HG03060 (cell line): ENCODE data around the gene PRPSAP2.
"Not testable (repeated sequence)": the region's sequence is repeated elsewhere in the genome, so short reads cannot be mapped to it uniquely, and the experiment has no call there.

Experiments used
- ATAC-seq: cut with Tn5 transposase; IDR thresholded peaks from one replicate; pipeline ENCODE4 v1.9.1; 2021; ENCODE audit warnings: low read depth, moderate number of reproducible peaks; ENCODE audit not compliant: unreplicated experiment

The PRPSAP2 gene

GRCh38 chr17:18857864-18858566 is at the start of gene PRPSAP2:
TSS of gene PRPSAP2 (plus strand) at chr17:18858131. CDS start at chr17:18865834, 7,703 bp downstream.
- no peak for ATAC-seq

GRCh38 chr17:18815924-18816323 is 42.0 kb upstream of the PRPSAP2 start:
- ATAC-seq: not testable (repeated sequence)

GRCh38 chr17:18816489-18817371 is 41.2 kb upstream of the PRPSAP2 start:
- not testable (repeated sequence) for ATAC-seq

- ATAC-seq: not testable (repeated sequence)
Measured at GRCh38 chr17:18821430-18821829, 36.5 kb upstream of the PRPSAP2 start.

- ATAC-seq: not testable (repeated sequence)
Measured at GRCh38 chr17:18827613-18828012, 30.3 kb upstream of the PRPSAP2 start.

- ATAC-seq: no peak
Measured at GRCh38 chr17:18848501-18848900, 9.4 kb upstream of the PRPSAP2 start.

- ATAC-seq: no peak
Measured at GRCh38 chr17:18850679-18851078, 7.3 kb upstream of the PRPSAP2 start.

GRCh38 chr17:18851201-18851600 is 6.7 kb upstream of the PRPSAP2 start:
- no peak for ATAC-seq

- no peak for ATAC-seq
Measured at GRCh38 chr17:18854956-18855355, 3.0 kb upstream of the PRPSAP2 start.

- ATAC-seq: peak; percentile 50
Measured at GRCh38 chr17:18855831-18856569, 1.9 kb upstream of the PRPSAP2 start.

GRCh38 chr17:18856570-18856915 is 1.4 kb upstream of the PRPSAP2 start:
- no peak for ATAC-seq

GRCh38 chr17:18858567-18859245 is 775 bp downstream of the PRPSAP2 start:
- no peak for ATAC-seq

- ATAC-seq: no peak
Measured at GRCh38 chr17:18859256-18859655, 1.3 kb downstream of the PRPSAP2 start.

- ATAC-seq: no peak
Measured at GRCh38 chr17:18860161-18860972, 2.4 kb downstream of the PRPSAP2 start.

GRCh38 chr17:18862011-18862410 is 4.1 kb downstream of the PRPSAP2 start:
- ATAC-seq: no peak

GRCh38 chr17:18864996-18865395 is 7.1 kb downstream of the PRPSAP2 start:
- not testable (repeated sequence) for ATAC-seq

- no peak for ATAC-seq
Measured at GRCh38 chr17:18866866-18867813, 9.2 kb downstream of the PRPSAP2 start.

GRCh38 chr17:18877104-18877645 is 19.2 kb downstream of the PRPSAP2 start:
- no peak for ATAC-seq
